GM21528 (cell line): ENCODE measurements around the gene PDCD11.
"Not testable (repeated sequence)": the region's sequence is repeated elsewhere in the genome, so short reads cannot be mapped to it uniquely, and the experiment has no call there.

ENCODE experiments used
- ATAC-seq: cut with Tn5 transposase; IDR thresholded peaks from one replicate; pipeline ENCODE4 v1.9.1; 2021; ENCODE audit warnings: mild to moderate bottlenecking, moderate library complexity; ENCODE audit not compliant: unreplicated experiment, low FRiP score

PDCD11 gene, protein sequence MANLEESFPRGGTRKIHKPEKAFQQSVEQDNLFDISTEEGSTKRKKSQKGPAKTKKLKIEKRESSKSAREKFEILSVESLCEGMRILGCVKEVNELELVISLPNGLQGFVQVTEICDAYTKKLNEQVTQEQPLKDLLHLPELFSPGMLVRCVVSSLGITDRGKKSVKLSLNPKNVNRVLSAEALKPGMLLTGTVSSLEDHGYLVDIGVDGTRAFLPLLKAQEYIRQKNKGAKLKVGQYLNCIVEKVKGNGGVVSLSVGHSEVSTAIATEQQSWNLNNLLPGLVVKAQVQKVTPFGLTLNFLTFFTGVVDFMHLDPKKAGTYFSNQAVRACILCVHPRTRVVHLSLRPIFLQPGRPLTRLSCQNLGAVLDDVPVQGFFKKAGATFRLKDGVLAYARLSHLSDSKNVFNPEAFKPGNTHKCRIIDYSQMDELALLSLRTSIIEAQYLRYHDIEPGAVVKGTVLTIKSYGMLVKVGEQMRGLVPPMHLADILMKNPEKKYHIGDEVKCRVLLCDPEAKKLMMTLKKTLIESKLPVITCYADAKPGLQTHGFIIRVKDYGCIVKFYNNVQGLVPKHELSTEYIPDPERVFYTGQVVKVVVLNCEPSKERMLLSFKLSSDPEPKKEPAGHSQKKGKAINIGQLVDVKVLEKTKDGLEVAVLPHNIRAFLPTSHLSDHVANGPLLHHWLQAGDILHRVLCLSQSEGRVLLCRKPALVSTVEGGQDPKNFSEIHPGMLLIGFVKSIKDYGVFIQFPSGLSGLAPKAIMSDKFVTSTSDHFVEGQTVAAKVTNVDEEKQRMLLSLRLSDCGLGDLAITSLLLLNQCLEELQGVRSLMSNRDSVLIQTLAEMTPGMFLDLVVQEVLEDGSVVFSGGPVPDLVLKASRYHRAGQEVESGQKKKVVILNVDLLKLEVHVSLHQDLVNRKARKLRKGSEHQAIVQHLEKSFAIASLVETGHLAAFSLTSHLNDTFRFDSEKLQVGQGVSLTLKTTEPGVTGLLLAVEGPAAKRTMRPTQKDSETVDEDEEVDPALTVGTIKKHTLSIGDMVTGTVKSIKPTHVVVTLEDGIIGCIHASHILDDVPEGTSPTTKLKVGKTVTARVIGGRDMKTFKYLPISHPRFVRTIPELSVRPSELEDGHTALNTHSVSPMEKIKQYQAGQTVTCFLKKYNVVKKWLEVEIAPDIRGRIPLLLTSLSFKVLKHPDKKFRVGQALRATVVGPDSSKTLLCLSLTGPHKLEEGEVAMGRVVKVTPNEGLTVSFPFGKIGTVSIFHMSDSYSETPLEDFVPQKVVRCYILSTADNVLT (N-terminal part only)

DNA sequence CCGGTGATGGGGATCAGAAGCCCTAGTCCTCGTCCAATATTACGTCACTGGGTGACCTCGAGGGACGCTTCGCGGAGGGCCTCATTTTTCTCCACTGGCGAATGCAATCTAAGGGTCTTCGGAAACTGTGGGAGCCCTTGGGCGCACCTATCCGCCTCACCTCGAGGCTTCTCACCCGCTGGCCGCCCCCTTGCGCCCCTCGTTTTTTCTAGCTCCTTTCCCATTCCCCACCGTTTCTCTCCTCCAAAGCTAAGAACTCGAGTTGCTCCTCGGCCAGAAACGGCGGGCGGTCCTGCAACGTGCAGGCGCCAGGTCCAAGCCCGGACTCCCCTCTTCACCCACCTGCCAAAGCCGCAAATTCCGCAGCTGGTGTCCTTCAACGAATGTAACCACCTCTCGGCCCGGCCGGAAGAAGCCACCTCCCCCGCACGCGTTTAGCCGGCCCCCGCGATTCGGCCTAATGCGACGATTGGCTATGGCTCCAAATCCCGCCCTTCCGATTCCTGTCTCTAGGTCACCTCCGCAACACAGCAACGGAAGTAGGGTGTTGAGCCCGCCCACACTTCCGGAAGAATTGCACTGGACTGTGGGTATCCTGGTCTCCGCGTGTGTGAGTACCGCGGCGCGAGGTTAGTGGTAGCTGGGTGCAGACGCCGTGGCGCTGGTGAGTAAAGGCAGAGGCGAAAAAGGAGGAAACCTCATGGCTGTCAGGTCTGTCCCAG lies at the start of gene PDCD11, which contains the start of gene ATP5MK:
Gene PDCD11, plus strand, starts transcription at position 560 of the 722 bp plus-strand sequence. CDS start 1,801 bp downstream, outside the sequence.
Gene ATP5MK, minus strand, starts transcription at position 409 of the 722 bp plus-strand sequence. CDS start 4,018 bp downstream, outside the sequence.
- ATAC-seq = peak; percentile 97

DNA sequence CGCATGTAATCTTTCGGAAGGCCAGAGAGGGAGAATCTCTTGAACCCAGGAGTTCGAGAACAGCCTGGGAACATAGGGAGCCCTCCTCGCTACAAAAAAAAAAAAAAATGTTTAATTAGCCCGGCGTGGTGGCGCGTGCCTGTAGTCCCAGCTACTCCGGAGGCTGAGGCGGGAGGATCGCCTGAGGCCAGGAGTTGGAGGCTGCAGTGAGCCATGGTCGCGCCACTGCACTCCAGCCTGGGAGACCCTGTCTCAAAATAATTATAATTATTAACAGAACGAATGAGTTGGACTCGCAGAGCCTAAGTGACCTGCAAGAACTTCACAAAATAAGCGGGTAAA lies 46.3 kb upstream of the PDCD11 start:
- ATAC-seq = no peak

DNA sequence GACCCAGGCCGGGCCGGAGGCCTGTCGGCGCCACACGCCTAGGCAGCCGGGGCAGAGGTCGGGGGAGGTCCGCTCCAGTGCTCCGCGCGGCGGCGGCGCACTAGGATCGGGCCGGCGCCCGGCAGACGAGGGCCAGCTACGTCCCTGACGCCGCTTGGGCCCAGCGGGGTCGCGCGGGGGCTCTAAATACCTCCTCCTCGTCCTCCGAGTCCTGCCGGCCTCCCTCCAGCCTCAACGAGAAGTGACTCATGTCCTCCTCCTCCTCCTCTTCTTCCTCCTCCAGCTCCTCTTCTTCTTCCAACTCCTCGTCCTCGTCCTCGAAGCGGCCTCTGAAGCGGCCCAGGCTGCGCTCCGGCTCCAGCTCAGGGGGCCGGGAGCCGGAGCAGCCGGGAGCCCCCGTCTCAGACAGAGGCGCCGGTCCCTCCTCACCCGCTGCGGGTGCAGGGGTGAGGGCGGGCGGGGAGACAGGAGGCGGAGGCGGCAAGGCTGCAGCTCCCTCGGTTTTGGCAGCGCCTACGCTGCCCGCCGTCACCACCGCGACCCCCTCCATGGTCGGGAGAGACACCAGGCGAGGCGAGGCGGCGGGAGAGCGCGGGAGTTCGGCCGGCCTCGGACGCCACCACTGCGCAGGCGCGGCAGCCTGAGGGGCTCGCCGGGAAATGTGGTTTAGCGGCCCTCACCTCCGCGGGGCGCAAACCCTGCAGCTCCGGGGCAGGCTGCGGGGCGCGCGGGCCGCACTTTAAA lies 45.7 kb upstream of the PDCD11 start, which contains the start of gene PCGF6:
Gene PCGF6, minus strand, starts transcription at position 624 of the 744 bp plus-strand sequence. Its CDS starts 74 bp downstream, at position 550.
- peak; percentile 79 for ATAC-seq

GRCh38 chr10:103353281-103353680 lies 43.1 kb upstream of the PDCD11 start:
- ATAC-seq = no peak

GRCh38 chr10:103354567-103354966 lies 41.9 kb upstream of the PDCD11 start:
- not testable (repeated sequence) for ATAC-seq

DNA sequence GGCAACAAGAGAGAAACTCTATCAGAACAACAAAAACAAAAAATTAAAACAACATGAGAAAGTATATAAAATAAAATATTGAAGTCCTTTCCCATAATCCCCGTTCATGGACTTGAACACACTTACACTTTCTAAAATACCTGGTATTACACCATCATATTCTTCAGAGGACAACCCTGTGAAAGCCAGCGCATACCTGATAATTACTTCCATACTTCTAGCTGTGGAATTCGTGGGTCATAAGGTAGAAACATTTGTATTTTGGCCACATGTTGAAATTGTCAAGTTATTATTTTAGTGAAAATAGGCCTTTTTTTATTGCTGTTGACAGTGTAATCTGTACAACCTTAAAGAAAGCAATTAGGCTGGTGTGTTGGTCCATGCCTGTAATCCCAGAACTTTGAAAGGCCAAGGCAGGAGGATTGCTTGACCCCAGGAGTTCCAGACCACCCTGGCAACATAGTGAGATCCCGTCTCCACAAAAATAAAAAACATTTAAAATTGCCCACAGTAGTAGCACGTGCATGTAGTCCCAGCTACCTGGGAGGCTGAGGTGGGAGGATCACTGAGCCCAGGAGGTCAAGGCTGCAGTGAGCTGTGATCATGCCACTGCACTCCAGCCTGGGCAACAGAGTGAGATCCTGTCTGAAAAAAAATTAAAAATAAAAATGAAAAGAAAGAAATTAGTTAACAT lies 40.4 kb upstream of the PDCD11 start:
- ATAC-seq = no peak

DNA sequence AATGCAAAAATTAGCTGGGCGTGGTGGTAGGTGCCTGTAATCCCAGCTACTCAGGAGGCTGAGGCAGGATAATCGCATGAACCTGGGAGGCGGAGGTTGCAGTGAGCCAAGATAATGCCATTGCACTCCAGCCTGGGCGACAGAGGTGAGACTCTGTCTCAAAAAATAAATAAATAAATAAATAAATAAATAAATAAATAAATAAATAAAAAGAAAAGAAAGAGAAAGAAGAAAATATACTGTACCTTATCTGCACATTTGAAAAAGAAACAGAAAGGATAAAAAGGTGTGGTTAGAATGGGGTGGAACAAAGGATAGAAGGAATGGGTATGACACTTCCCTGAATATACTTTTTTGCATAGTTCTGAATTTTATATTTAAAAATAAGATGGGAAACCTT lies 36.9 kb upstream of the PDCD11 start:
- ATAC-seq = not testable (repeated sequence)

- not testable (repeated sequence) for ATAC-seq
These were observed 35.6 kb upstream of the PDCD11 start for GRCh38 chr10:103360791-103361190.

DNA sequence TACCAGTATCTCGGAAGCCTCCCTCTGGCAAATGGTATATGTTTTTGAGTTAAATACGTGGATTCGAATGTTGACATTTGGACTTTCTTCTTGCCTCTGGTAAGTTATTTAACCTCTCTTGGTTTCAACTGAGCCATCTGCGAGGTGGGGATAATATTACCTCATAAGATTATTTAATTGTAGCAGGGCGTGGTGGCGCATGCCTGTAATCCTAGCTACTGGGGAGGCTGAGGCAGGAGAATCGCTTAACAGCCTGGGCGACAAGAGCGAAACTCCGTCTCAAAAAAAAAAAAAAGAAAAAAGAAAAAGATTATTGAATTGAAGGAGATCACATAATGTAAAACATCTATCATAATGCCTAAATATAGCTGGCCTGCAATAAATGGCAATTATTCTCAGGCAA lies 29.0 kb upstream of the PDCD11 start:
- ATAC-seq = no peak

DNA sequence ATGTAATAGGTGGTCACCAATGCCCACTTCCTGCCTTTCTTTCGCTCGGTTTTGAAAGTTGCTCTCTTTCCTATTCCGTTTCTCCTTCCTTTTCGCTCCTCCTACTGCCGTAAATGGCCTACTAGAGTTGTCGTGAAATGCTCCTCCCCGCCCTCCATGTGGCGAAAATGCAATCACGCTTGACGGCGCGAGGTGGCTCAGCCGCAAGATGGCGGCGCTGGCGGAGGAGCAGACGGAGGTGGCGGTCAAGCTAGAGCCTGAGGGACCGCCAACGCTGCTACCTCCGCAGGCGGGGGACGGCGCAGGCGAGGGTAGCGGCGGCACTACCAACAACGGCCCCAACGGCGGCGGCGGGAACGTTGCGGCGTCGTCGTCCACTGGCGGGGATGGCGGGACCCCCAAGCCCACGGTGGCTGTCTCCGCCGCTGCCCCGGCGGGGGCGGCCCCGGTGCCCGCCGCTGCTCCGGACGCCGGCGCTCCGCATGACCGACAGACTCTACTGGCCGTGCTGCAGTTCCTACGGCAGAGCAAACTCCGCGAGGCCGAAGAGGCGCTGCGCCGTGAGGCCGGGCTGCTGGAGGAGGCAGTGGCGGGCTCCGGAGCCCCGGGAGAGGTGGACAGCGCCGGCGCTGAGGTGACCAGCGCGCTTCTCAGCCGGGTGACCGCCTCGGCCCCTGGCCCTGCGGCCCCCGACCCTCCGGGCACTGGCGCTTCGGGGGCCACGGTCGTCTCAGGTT lies 28.5 kb upstream of the PDCD11 start, which contains the start of gene TAF5:
Gene TAF5, plus strand, starts transcription at position 195 of the 737 bp plus-strand sequence. Its CDS starts 14 bp downstream, at position 209.
- ATAC-seq = peak; percentile 66

DNA sequence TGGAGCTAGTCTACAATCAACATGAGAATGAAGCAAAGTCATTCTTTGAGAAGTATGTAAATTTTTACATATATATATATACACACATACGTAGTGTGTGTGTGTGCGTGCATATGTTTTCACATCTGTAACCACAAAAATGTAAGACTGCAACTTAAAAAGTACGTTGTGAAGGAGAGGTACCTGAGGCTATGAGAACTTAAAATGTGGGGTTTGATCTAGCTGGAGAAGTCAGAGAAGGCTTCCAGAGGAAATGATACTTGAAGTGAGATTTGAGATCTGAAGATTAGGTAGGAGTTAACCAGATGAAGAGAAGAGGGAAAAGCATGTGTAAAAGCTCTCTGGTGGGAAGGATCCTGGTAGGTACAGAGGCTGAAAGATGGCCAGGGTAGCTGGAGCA lies 22.9 kb upstream of the PDCD11 start:
- no peak for ATAC-seq

- no peak for ATAC-seq
These were observed 22.2 kb upstream of the PDCD11 start for GRCh38 chr10:103374263-103374662.

- no peak for ATAC-seq
These were observed 13.7 kb upstream of the PDCD11 start for GRCh38 chr10:103382769-103383168.

GRCh38 chr10:103394180-103394579 lies 2.2 kb upstream of the PDCD11 start:
- no peak for ATAC-seq

- no peak for ATAC-seq
These were observed 716 bp upstream of the PDCD11 start for GRCh38 chr10:103395754-103396066.

DNA sequence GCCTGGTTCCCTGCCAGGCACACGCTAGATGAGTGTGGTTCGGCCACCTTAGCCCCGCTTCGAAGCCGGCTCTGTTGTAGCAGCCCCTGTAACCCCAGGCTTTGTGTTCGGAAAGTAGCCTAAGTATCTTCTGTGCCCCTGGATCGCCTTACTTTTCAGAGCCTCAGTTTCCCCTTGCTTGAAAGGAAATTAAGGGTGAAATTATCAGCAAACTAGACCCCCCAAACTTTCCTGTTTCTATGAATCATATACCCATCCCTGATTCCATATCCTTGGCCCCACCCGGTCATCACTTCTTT lies 312 bp downstream of the PDCD11 start:
- ATAC-seq = no peak

DNA sequence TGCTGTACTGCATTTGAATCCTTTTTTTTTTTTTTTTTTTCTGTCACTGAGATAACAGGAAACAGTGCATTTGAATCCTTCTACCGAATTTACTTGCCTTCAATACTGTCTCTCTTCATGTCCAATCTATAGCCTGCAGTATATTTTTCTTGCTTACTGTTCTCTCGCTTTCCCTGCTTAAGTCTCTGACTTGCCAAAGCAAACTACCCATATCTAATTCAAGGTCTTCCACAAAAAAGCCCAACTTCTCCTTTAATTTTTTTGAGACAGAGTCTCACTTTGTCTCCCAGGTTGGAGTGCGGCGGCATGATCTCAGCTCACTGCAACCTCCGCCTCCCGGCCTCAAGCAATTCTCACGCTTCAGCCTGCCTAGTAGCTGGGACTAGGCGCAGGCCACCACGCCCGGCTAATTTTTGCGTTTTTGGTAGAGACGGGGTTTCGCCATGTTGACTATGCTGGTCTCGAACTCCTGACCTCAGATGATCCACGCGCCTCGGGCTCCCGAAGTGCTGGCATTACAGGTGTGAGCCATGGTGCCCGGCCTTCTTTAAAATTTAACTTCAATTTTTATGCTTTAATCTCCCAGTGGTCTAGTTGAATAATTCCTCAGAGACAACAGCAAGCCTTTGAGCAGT lies 882 bp downstream of the PDCD11 start:
- ATAC-seq = no peak

DNA sequence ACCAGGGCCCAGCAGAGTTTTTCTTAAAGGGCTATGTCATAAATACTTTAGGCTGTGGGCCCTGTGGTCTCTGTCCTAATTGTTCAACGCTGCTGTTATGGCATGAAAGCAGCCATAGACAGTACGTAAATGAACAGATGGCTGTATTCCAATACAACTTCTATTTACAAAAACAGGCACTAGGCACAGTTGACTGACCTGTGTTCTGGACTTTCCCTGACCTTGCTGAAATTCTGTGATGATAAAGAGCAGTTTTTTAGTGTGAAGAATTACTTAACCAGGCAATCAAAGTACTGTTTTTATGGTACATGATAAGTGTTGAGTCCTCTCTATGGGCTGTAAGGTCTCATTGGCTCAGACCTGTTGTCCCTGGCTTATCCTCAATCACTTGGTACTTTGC lies 17.1 kb downstream of the PDCD11 start:
- ATAC-seq = no peak
